ENCODE results near the gene PRUNE2.
A peak's percentile ranks its signal among the peaks of the same experiment; 100 is the strongest.

The PRUNE2 gene

DNA sequence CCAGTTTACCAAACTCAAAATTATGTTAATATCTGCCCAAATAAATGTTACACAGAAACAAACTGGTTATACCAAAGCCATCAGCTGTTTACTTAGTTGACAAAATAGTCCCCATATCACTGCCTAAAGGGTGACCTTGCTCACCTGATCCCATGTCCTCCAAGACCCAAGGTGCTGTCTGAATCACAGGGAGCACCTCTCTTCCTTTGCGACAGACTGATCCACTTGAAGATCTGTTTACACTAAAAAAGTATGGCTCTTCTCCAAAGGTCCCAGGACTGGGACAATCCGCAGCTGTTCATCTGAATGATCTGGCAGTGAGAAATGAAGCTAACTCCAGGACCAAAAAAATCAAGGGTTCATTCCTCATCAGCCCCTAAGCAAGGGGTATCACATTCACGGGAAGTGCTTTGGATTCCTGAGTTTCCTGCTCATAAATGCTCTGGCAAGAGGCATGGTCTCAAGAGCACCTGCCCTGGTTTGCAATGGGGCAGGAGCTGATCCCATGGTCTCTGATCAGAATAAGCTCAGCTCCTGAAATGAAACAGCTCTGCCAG, 5.0 kb downstream of the PRUNE2 start:
- no peak for DNase-seq

DNA sequence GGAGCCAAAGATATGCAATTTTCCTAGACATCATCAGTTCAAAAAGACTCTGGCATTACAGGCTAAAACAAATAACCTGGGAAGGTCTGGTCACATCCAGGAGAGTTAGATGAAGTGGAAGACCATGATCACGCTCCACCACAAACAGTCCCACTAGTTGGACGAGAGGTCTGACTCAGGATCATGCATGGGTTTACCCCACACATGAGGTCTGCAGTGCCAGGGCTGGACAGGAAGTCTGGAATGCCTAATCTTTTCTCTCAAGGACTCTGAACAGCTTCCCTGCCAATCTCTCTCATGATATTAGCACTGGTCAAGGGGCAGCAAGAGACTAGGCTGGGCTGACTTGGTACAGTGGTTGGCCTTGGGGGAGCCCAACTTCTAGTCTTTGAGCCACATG, 7.1 kb downstream of the PRUNE2 start:
- DNase-seq, result no peak

DNA sequence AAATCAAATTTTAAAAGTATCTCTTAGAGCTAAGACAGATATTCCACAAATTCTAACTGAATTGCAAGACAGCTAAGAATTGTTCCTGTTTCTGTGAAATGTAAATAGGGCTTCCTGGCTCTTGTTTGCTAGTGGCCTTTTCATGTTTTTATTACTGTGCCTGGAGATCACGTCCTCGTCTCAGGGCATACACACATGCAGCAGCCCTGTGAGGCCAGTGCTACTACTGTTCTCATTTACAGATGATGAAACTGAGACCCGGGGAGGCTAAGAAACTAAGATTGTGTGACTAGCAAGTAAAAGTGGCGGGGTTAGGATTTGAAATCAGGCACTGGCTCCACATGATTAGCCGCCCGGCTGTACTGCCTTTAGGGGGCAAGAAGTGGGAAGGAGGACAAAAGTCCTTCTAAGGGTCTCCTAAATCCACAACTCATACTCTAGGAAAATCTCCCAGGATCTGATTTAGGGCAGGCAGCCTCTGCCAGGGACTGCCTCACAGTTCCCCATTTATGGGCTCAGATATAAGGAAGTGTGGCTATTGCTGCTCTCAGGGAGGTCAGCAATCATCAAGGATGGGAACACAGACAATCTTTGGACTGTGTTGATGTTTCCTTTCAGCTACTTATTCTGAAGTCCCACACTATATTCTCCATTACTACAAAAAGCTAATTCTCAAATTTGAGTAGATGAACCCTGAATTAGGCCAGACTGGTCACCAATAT, 7.9 kb downstream of the PRUNE2 start:
- DNase-seq, result peak in 1 of 51 donors; percentile 13

DNA sequence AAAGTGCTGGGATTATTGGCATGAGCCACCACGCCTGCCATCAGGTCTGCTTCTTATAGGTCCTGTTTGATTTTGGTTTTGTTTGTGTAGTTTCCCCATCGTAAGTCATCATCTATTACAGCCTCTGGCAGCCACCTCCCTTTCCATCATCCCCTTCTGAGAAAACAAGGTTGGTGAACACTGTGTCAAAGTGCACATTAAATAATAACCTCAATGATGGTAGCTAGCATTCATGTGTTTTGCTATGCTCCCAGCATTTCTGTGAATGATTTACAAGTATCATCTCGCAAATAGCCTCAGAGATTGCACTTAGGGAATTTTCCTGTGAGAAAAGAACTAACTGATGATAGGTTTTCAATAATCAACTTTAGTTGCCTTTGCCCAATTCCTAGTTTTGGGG, 9.9 kb downstream of the PRUNE2 start:
- DNase-seq, result no peak

DNA sequence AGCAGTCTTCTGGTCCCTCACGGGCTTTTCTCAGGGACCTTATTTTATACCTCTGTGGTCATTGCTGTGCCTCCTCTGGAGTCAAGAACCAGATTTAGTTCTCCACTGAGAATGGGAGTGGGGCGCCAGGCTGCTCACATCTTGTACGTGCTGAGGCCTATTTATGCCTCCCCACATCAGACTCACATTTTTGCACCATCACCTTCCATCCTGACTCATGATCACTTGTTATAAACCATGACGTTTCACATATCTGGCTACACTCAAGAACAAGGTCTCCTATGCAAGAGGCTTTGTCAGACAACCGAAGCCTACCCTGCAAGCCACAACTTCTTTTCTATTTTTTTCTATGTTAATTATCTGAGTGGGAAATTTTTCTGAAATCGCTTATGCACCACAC, 10.7 kb downstream of the PRUNE2 start:
- no peak for DNase-seq

DNA sequence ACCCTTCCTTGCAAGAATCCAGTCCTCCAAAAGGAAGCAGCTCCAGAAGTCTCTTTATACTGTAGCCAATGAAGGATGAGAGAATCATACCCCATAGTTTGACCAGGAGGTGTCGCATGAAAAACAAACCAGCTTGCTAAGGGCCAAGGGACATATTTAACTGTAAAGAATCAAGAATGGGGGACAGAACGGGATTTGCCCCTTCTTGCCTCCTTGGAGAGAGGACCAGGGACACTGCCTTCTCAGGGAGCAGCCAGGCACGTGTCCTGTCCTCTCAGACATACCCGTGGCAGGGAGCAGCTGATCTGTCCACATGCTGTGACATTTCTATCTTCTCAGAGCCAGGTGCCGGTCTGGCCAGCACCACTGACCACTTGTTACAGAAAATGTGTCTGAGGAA, 11.7 kb downstream of the PRUNE2 start:
- DNase-seq, result peak in 16 of 51 donors; percentile 4 to 82 (median 22)

DNA sequence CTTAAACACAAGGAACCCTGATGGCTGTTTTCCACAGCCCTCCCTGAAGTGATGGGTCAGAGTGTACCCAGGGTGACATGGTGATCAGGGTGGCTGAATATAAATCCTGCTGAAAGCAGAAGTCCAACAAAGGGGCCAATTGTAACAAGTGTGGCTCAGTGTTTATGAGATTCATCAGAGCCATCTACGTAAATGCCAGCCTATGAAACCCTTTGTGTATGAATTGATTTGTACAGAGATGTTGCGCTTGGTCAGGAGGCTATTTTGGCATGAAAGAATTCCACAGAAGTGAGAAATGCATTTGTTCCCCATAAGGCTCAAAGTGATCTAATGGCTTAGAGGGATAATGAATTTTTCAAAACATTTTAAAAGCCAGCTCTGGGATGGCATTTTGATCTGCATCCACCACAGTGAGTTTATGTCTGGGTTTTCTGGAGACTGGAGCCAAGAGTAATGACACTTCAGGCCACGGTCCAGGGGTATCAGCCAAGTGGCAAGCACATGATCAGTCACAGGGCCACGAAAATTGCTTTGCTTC, 12.4 kb downstream of the PRUNE2 start:
- DNase-seq, result peak in 37 of 51 donors; percentile 8 to 93 (median 51)

DNA sequence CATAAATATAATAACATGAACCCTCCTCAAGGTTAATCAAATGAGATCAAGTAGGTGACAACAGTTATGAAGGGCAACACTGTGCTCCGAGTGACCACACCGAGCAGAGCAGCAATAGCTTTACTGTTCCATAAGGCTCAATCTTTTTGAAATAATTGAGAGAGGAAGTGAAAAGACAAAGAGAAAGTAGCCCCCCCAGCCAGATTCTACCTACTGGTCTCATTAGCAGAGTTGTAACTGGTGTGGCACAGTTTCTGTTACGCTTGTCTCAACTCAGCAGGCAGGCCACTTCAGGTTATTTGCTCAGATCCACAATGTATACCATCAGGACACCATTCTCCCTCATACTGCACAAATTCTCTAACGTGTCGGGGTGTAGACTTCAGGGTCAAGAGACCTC, 14.0 kb downstream of the PRUNE2 start:
- DNase-seq, result no peak

DNA sequence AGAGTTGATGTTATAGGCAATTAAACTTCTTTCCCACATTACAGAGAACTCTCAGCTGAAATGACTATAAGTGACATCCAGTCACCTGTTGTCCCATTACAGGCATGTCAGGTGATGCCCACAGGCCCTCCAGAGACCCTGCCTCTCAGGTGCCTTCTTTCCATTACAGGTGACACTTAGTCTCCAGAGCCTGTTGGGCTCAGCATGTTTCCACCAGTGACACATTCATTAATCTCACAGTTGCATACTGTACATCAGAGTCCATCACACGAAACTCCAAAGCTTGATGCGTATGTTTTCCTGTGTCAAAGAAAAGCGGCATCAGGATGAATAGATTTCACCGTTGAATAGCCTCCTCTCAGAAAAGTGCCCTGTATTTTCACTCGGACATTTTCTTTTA, 14.6 kb downstream of the PRUNE2 start:
- DNase-seq, result no peak

DNA sequence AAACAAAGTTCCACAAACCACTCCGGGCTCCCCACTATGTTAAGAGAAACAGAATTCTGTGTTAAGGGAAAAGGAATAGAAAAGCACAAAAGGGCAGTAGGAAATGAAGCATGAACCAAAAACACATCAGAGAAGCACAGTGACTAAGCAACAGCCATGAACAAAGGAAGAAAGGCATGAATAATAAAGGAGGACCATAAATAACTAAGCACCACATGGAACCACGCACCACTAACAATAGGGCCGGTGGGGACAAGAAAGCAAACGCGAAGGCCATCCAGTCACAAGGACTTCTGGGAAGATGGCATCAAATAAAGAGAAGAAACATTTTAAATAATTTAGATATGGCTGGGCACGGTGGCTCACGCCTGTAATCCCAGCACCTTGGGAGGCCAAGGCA, 18.0 kb downstream of the PRUNE2 start:
- DNase-seq, result no peak

DNA sequence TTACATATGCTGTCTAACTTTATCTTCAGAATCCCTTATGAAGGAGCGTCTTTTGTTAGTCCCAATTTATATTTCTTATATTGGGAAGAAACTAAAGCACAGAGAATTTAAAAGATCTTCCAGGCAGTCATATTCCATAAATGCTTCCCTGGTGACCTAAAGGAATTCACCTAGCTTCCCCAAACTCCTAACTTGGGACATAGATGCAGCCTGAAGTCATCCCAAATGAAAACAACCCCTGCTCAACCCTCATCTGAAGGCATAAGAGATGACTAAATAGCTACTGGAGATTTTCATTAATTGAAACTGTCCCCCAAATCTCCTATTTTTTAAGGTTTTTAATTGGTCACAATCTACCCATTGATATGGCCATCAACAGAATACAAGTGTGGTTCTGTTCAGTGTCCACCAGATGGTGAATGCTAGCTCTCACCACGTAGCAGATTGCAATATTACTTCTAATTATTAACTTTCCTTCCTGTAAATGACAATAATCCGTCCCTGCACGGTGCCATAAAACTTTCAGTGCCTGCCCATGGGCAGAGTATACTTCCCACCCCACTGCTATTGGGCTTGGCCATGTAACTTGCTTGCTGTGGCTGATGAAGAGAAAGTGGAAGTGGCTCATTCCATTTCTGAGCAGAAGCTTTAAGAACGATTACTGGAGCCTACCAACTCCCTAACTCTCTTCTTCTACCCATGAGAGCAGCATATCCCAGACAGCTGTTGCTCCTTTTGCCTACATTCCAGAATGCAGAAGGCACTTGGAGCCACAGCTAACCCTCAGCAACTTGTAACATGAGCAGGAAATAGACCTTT, 18.7 kb downstream of the PRUNE2 start:
- peak in 3 of 51 donors; percentile 8 to 60 (median 39) for DNase-seq

DNA sequence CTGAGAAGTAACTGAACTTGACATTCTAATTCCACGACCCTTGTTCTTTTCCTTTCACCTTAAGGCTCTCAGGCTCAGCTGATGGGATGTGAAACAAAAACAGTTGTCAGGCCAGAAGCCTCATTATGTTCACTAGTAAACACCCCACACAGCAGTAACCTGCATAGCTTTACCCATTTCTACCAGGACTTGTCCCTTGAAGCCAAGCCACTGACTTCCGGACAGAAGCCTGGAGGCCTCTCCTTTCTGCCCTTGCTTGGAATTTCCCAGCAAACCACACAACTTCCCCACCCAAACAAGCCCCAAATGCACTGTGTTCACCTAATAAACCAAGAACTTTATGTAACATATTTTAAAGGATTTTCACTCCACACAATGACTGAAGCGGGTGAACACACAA, 19.6 kb downstream of the PRUNE2 start:
- DNase-seq, result no peak

DNA sequence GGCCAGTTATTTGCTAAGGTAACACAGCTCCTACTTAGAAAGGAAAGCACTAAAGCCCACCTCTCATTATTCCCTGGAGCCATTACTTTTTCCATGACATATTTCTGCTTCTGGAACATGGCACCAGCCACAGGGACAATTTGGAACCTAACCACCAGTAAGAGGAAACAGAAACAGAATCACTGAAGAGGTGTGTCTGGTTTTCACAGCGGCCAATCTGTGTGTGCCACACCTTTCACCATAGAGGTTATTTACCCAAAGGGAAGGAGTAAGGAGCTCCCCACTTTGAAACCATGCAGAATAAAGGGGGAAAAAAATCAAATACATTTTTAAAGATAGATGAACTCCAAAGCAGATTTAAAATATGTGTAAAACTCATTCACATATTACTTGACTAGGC, 21.1 kb downstream of the PRUNE2 start:
- no peak for DNase-seq

DNA sequence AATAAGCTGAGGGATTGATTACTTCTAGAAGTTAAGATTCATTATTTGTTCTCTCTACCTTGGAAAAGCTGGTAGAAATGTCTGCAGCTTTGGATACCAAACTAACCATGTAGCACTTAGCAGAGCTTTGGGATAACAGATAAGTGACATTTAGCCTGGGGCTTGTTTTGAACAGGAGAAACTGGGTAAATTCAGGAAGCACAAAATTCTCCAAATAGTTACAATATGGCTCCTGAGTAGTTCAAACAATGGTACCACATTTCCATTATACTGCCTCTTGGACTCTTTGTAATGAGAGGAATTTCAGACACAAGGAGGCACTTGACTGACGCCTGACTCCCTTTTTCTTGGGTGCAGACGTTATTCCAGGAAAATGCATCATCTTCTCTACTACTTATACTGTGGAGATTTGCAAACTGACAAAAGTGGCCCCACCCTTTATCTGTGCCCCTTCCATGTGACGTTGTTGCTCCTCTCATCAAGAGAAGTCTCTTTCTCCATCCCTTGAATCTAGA, 22.5 kb downstream of the PRUNE2 start:
- no peak for DNase-seq

DNA sequence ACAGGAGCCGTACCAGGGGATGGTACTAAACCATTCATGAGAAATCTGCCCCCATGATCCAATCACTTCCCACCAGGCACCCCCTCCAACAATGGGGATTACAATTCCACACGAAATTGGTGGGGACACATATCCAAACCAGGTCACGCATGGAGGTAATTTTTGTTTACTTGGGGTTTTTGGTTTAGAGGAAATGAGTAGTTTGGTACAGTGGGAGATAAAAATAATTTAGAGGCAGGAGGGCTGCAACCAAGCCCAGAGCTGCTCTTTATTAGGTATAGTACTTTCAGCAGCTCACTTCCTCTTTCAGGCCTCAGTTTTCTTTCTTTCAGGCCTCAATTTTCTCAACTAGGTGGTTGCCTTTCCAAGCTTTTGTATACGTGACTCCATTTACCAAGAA, 23.2 kb downstream of the PRUNE2 start:
- no peak for DNase-seq

DNA sequence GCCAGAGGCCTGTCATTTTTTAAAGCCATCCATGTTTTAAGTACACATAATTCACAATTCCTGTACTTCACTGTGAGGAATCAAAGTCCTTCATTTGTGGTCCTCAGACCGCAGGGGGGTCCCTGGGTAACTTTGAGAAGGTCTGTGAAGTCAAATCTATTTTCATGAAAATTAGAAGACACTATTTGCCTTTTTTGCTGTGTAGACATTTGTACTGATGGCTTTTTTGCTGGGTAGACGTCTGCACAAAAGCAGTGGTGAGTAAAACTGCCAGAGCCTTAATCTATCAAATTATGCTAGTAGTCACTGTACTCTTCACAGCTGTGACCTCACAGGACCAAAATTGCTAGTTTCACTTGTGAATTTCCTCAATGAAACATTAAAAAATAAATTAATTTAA, 25.7 kb downstream of the PRUNE2 start:
- DNase-seq, result no peak

DNA sequence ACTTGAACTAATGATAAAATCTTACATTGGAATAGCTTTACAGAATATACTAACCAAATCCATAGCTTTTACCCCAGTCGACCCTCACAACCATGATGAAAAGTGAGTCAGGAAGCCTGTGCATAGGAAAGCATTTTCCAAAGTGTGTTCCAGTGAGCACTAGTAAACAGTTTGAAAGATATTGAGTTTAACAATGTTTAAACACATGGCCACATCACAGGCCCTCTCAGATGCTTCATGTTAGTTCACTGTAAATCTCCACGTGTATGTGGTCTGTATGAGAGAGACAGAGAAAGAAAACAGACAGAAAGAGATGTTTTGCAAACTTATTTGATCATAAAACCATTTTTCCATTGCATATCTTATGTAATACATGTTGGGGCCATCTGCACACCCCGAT, 27.0 kb downstream of the PRUNE2 start:
- DNase-seq, result no peak

DNA sequence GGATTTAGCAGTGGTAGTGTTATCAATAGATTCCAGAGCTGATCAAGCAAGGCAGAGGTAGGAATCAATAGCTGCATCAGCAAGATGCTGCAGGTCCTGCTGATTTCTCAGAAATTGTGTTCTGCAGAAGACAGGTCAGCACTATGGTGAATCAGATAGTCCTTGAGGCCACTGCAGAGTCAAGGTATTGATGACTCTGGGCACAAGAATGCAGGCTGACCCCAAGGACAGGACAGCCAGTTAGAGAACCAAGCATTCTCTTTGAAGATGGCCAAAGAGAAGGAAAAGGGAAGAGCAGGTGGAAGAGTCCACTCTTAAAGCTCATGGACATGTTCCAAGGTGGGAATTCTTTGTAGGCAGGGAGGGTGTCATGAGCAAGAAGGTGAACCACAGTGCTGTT, 28.0 kb downstream of the PRUNE2 start:
- no peak for DNase-seq

DNA sequence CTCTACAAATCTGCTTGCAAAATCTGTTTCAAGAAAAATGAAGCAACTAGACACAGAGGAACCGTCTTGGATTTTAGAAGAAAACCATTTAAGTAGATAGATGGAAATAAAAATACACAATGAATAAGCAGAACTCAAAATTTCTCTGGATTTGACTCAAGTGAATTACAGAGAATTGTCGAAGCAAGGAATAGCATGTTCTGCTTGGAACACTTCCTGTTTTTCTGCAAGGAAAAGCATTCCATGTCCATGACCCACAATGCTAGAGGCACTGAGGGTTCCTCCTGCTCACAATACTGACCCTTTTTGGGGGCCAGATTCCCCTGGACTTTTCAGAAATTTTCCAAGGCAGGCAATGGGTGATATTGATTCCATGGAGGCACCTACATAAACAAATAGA, 29.8 kb downstream of the PRUNE2 start:
- DNase-seq, result no peak

DNA sequence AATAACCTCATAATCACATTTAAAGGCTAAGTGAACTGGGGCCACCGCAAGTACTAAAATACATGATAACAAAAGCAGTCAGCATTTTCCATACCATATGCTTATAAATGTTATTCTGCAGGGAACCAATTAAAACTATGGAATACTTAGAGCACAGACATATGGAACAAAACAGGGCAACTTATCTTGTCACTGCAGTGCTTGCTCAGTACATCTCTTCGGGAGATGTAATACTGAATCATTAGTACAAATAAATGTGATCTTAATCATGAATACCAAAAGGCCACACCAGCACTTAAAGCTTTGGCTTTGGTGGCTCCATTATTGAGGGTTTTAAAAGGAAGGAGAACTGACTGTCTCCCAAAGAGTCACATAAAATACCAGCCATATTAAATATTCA, 32.1 kb downstream of the PRUNE2 start:
- DNase-seq, result no peak

DNA sequence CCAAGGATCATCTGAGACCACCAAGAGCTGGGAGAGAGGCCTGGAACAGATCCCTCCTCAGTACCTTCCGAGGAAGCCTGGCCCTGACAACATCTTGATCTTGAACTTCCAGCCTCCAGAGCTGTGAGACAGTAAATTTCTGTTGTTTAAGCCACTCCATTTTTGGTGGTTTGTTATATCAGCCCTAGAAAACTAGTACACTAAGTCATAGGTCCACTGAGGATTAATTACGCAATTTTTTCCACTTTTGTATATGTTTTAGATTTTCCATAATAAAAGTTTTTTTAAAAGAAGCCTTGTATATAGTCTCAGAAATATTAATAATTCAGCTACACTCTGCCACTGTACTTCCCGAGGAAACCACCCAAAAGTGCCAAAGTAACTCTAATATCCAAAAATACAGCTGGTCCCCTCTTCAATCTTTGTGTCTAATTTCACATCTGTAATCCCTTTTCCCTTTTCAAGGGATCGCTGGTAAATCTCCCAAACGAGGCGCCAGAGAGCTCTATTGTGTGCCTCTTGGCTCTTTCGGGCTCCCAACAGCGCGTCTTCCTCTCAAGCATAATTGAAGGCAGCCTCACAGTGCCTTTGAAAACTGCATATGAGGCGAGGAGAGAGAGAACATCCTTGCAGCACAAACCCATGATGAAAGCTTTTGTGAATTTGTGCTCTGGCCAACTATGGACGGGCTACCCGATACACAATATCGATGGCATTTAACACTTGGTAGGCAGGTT, 32.7 kb downstream of the PRUNE2 start:
- peak in 33 of 51 donors; percentile 7 to 67 (median 40) for DNase-seq

DNA sequence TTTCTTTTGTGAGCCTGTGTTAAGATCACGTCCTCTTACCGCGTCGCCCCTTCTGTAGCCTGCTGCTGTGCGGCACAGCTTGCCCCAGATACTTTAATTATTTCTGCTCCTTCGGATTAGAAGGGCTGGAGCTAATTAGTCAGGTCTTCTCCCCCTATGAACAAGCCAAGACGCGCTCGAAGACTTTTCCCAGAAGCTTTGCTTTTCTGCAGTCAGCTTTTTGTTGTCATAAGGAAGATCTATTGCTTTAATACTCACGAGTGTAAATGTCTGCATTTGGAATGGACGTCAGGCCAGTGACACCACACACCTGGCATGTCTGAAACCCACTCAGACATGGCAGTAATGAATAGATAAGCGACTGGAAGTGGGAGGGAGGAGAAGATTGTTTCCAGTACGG, 37.0 kb downstream of the PRUNE2 start:
- no peak for DNase-seq
